HUES64 (cell line): ENCODE measurements around the gene PSORS1C1.

Experiments
- H3K27ac ChIP-seq: 2 replicates; pipeline ENCODE4 v1.7.0; 2013; ENCODE audit warnings: low read depth, low read length, inconsistent platforms
- H3K27me3 ChIP-seq: 2 replicates; pipeline ENCODE4 v1.6.1; 2013; ENCODE audit warnings: mild to moderate bottlenecking, low read length; ENCODE audit not compliant: insufficient read depth
- H3K36me3 ChIP-seq: 2 replicates; pipeline ENCODE4 v1.6.1; 2013; ENCODE audit warnings: mild to moderate bottlenecking, low read length; ENCODE audit not compliant: insufficient read depth
- H3K4me1 ChIP-seq: 2 replicates; pipeline ENCODE4 v1.6.1; 2013; ENCODE audit warnings: mild to moderate bottlenecking, low read length, moderate library complexity; ENCODE audit not compliant: insufficient read depth
- H3K4me3 ChIP-seq: 2 replicates; pipeline ENCODE4 v1.5.1; 2013; ENCODE audit warnings: mild to moderate bottlenecking, low read length, moderate library complexity
- H3K9ac ChIP-seq: 2 replicates; pipeline ENCODE4 v1.6.1; 2013; ENCODE audit warnings: mild to moderate bottlenecking, low read depth, low read length
- H3K9me3 ChIP-seq: 2 replicates; pipeline ENCODE4 v1.6.1; 2013; ENCODE audit warnings: low read depth, low read length; ENCODE audit not compliant: insufficient read depth
- WGBS: fragments of 150-250, 120-280 bp; methylation state at CpG from one replicate; pipeline ENCODE4 v1.1.7; 2013; ENCODE audit warnings: missing lambda C conversion rate; 5-methylcytosine and 5-hydroxymethylcytosine counted together

PSORS1C1 gene

GRCh38 chr6:31116661-31117385, 2.2 kb downstream of the PSORS1C1 start:
- 89% methylated on average over 19 of the region's 19 CpGs for WGBS
- no peak overlapping the region for H3K9ac ChIP-seq
- peaks cover 4% of the 10 kb centered on the region; the same call in 1 of the 2 replicates for H3K27me3 ChIP-seq
- H3K4me1 ChIP-seq = peaks cover 16% of the 10 kb centered on the region; the same call in 1 of the 2 replicates
- H3K9me3 ChIP-seq = no peaks in the 10 kb centered on the region
- no peaks in the 10 kb centered on the region for H3K36me3 ChIP-seq
- no peak overlapping the region for H3K27ac ChIP-seq
- no peak overlapping the region for H3K4me3 ChIP-seq

- Histone ChIP-seq H3K27me3 (no peaks in the 10 kb centered on the region), H3K9ac (no peak overlapping the region), H3K27ac (no peak overlapping the region), H3K9me3 (no peaks in the 10 kb centered on the region), H3K36me3 (no peaks in the 10 kb centered on the region), H3K4me3 (no peak overlapping the region), H3K4me1 (peaks cover 16% of the 10 kb centered on the region; the same call in 1 of the 2 replicates)
- WGBS = 93% methylated on average over 7 of the region's 7 CpGs
Measured at GRCh38 chr6:31118178-31118577, 3.6 kb downstream of the PSORS1C1 start.

DNA sequence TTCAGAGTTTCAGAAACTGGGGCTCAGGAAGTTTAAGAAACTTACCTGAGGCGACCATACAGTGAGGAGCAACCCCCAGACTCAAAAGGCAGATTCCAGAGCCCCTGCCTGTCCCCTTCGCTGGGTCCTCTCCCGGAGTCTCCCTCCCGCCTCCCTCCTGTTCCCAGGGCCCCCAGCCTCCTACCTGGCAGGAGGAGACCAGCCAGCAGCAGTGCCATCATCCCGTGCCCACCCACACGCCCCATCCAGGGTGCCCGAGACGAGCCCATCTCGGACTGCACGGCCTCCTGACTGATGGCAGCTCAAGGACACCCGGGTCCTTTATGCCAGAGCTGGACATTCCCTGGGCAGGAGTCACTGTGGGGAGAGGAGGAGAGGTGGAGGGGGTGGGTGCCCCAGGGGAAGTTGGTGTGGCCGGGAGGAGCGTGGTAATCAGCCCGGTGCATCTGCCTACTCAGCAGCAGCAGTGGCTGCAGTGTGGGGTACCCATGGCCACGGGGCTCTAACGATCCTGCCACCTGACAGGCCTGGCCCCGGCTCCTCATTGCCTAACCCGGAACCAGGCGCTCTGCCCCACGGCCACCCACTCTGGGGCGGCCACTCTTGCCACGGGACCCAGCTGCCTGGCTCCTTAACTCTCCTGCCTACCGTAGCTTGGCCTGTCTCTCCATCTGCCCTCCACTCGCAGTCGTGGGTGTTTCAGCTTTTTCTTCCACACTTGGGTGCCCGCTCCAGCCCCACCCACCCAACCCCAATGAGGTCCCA, 5.7 kb downstream of the PSORS1C1 start, which contains the start of gene CDSN:
Gene CDSN, minus strand, starts transcription at position 296 of the 765 bp plus-strand sequence. Its CDS starts 27 bp downstream, at position 269.
- no peak within 1 kb of the TSS for H3K9ac ChIP-seq
- H3K27me3 ChIP-seq = no peaks in the 10 kb centered on the region
- WGBS = 91% methylated on average over 26 of the region's 26 CpGs
- peaks cover 6% of the 10 kb centered on the region; the same call in 1 of the 2 replicates for H3K4me1 ChIP-seq
- no peak within 1 kb of the TSS for H3K4me3 ChIP-seq
- no peak within 1 kb of the TSS for H3K27ac ChIP-seq
- H3K36me3 ChIP-seq = no peaks in the 10 kb centered on the region
- no peaks in the 10 kb centered on the region for H3K9me3 ChIP-seq

DNA sequence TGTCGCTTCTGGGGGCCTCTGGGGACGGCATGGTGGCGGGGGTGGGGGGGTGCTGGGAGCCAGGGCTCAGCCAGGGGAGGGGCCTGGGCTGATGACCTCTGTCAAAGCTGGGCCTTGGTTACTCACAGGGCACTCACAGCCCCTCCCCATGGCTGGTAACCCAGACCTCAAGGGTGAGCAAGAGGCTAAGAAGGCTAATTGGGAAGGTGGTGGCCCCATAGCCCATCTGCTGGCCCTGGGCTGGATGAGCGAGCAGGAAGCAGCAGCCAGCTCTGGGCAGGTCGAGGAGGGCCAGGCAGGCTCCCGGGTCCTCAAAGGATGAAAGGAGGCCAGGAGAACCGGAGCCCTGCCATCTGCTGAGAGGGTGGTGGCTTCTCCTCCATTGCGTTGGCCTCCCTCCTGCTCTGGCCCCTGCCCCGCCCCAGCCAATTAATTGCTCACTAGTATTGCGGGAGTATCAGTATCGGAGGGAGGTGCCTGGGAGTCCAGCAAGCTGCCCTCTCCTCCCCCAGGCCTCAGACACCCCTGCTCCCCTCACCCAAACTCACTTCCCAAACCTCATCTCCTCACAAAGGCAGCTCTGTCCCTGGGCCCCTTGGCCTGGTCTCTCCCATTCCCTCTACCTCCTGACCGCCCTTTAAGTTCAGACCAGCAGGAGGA, 6.7 kb downstream of the PSORS1C1 start:
- Histone ChIP-seq H3K9me3 (no peaks in the 10 kb centered on the region), H3K4me1 (peaks cover 7% of the 10 kb centered on the region; the same call in 1 of the 2 replicates), H3K27me3 (no peaks in the 10 kb centered on the region), H3K4me3 (no peak overlapping the region), H3K27ac (no peak overlapping the region), H3K36me3 (no peaks in the 10 kb centered on the region), H3K9ac (no peak overlapping the region)
- WGBS = 93% methylated on average over 12 of the region's 12 CpGs

- Histone ChIP-seq H3K4me3 (no peak overlapping the region), H3K9me3 (no peaks in the 10 kb centered on the region), H3K9ac (no peak overlapping the region), H3K27me3 (no peaks in the 10 kb centered on the region), H3K4me1 (peaks cover 7% of the 10 kb centered on the region; the same call in 1 of the 2 replicates), H3K36me3 (no peaks in the 10 kb centered on the region), H3K27ac (no peak overlapping the region)
- 92% methylated on average over 16 of the region's 16 CpGs for WGBS
Measured at GRCh38 chr6:31122791-31123706, 8.4 kb downstream of the PSORS1C1 start.

DNA sequence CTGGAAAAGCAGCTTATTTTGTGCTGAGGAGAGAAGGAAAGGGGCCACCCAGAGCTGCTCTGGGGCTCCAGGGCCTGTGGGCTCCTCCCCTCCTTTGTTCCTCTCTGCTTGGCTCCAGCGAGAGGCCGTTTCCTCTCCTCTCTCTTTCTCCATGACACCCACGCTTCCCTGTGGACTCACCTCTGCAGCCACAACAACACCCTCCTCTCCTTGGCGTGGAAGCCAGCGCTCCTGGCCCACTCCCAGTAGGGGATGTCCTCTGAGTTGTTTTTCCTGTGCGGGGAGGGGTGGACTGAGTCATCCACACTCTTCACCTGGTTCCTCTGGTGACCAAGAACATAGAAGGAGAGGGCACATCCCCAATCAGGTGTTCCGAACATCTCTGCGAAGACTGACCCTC, 10.6 kb downstream of the PSORS1C1 start:
- Histone ChIP-seq H3K9ac (no peak overlapping the region), H3K4me1 (peaks cover 7% of the 10 kb centered on the region; the same call in 1 of the 2 replicates), H3K9me3 (no peaks in the 10 kb centered on the region), H3K36me3 (no peaks in the 10 kb centered on the region), H3K27ac (no peak overlapping the region), H3K4me3 (no peak overlapping the region), H3K27me3 (no peaks in the 10 kb centered on the region)
- whole genome bisulfite sequencing = 56% methylated on average over 7 of the region's 8 CpGs

DNA sequence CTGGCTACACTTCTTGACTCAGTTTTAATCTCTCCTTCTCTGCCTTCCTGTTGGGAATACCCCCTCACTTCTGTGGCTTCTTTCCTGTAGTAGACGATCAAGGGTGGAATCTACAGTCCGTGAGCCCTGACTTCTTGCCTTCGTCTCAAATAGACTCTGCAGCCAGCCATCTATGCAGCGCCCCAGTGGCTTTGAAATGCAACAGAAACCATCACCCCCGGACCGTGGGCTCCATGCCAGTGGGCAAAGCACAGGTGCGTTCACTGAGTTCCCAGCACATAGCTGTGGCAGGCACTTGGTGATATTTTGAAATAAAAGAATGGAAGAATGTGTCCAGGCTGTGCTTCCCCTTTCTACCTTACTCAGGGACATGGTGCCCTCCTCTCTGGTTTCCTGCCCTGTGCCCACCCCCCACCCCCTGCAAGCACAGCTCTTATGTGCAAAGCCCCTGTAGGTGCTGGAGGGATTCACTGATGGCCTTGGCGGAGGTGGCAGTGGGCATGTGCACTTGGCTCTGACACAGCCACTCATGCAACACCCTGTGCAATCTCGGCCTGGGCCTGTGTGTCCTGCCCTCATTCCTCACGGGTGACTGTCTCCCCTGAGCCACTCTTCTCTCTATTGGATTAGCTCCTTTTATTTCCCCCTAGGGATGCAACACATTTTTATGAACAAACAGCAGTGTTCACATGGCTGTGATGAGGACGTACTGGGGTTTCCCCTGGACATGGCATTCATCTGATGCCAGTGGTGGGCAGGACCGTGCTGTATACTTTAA, 11.2 kb downstream of the PSORS1C1 start:
- Histone ChIP-seq H3K27me3 (no peaks in the 10 kb centered on the region), H3K36me3 (no peaks in the 10 kb centered on the region), H3K27ac (no peak overlapping the region), H3K9ac (no peak overlapping the region), H3K9me3 (no peaks in the 10 kb centered on the region), H3K4me3 (no peak overlapping the region), H3K4me1 (peaks cover 7% of the 10 kb centered on the region; the same call in 1 of the 2 replicates)
- WGBS = 91% methylated on average over 12 of the region's 12 CpGs

GRCh38 chr6:31126396-31127175, 12.0 kb downstream of the PSORS1C1 start:
- H3K36me3 ChIP-seq = no peaks in the 10 kb centered on the region
- no peak overlapping the region for H3K9ac ChIP-seq
- H3K4me1 ChIP-seq = peaks cover 7% of the 10 kb centered on the region; the same call in 1 of the 2 replicates
- no peaks in the 10 kb centered on the region for H3K27me3 ChIP-seq
- no peak overlapping the region for H3K4me3 ChIP-seq
- H3K9me3 ChIP-seq = no peaks in the 10 kb centered on the region
- 75% methylated on average over 16 of the region's 16 CpGs for WGBS
- no peak overlapping the region for H3K27ac ChIP-seq

- Histone ChIP-seq H3K36me3 (no peaks in the 10 kb centered on the region), H3K9me3 (no peaks in the 10 kb centered on the region), H3K4me3 (no peak overlapping the region), H3K4me1 (peaks cover 7% of the 10 kb centered on the region; the same call in 1 of the 2 replicates), H3K27ac (no peak overlapping the region), H3K27me3 (no peaks in the 10 kb centered on the region), H3K9ac (no peak overlapping the region)
- WGBS = 19% methylated on average over 8 of the region's 8 CpGs
Measured at GRCh38 chr6:31128093-31128676, 13.6 kb downstream of the PSORS1C1 start.
